NOMO-1 treated with DMSO at 0.1 percent for 48 hours (cell line): Measurements from ENCODE around the gene ZSCAN20.

Source experiments
- DNase-seq: peaks from one replicate; lab custom pipeline; 2025; ENCODE audit not compliant: unreplicated experiment; lab: John Stamatoyannopoulos, UW

Gene ZSCAN20

DNA sequence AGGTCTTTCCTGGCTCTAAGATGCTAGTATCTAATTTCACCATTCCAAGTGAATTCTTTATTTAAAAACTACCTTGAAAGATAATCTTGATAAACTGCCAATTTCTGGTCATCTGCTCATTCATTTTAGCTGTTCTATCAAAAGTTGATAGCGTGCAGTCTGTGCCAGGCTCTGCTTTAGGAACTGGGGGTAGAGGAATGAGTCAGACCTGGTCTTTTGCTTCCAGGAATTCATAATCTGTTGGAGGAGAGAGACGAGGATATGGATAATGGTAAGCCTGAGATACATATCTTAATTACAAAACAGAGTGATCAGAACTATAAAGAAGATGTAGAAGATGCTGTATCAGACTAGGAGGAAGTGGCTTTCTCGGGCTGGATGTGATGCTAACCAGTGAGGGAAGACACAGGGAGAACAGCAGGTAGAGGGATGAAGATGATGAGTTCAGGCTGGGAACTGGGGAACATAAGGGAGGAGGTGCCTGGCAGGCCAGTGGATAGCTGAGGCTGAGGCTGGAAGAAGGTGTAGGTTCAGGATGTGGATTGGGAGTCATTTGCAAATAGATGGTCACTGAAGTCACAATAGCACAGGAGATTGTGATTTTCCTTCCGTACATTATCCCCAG is 29.3 kb upstream of the ZSCAN20 start:
- no peak for DNase-seq

DNA sequence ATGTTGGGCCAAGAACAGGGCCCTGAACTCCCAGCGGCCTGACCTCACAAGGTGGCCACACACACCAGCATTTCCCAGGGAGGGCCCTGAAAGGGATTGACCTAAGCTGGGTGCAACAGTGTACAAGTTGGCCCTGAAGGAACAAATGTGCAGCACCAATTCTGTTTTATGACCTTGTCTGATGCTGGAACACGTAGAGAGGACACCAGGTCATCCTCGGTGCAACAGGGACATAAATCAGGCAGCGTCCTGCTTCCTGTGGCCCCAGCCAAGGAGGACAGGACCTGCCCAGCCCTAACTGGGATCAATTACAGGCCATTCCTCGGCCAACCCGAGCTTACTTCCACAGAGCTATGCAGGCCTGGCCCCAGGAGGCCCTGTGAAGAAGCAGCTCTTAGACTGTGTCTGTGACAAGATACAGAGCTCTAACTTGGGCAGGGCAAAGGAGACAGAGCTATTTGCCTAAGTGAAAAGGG is 28.7 kb upstream of the ZSCAN20 start:
- no peak for DNase-seq

DNA sequence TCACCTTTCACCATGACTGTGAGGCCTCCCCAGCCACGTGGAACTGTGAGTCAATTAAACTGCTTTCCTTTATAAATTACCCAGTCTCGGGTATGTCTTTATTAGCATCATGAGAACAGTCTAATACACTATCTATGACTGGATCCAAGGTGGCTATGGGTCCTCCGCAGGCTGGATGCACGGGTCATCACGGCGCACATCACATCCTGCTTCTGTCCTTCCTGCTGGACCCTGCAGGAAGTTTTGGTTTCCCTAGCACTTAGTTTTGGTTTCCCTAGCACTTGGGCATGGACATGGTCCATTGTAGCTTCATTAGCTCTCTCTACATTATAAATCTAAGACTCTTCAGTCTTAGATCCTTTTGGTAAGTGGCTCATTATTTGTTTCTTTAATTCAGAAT is 27.3 kb upstream of the ZSCAN20 start:
- DNase-seq: no peak

DNA sequence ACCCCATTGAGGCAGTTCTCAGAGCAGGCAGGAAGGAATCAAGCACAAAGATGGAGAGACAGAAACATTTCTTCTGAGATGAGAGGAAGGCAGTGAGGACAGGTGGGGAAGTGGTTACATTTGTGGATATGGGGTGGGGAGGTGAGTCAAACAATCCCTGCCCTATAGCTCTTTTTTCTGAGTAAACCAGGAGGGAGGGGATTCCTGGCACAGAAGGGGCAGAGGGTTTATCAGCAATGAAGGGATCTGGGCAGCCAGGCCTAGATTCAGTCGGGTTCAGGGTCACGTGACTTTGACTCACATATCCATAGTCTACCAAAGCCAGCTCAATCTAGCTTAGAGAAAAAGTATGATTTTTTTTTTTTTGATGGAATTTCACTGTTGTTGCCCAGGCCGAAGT is 25.9 kb upstream of the ZSCAN20 start:
- DNase-seq: no peak

DNA sequence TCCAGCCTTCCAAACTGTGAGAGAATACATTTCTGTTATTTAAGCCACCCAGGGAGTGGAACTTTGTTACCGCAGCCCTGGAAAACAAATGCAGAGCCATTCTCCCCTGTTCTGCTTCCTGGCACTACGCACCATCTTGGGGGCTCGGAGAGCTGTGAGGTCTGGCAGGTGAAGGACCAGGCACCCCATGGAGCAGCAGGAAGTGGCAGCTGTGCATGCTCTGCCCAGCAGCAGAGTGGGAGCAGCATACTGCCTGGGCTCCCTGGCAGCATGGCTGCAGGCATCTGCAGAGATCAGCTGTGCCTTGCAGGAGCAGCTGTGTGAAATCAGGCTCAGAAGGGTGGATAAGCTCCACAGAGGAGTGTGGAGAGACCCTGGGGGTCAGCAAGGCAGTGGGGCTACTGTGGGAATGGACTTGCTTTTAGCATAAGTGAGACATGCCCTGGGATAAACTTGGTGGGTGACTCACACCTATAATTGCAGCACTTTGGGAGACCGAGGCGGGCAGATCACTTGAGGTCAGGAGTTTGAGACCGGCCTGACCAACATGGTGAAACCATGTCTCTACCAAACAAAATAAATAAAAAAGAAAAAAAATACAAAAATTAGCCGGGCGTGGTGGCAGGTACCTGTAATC is 17.7 kb upstream of the ZSCAN20 start:
- DNase-seq: no peak

DNA sequence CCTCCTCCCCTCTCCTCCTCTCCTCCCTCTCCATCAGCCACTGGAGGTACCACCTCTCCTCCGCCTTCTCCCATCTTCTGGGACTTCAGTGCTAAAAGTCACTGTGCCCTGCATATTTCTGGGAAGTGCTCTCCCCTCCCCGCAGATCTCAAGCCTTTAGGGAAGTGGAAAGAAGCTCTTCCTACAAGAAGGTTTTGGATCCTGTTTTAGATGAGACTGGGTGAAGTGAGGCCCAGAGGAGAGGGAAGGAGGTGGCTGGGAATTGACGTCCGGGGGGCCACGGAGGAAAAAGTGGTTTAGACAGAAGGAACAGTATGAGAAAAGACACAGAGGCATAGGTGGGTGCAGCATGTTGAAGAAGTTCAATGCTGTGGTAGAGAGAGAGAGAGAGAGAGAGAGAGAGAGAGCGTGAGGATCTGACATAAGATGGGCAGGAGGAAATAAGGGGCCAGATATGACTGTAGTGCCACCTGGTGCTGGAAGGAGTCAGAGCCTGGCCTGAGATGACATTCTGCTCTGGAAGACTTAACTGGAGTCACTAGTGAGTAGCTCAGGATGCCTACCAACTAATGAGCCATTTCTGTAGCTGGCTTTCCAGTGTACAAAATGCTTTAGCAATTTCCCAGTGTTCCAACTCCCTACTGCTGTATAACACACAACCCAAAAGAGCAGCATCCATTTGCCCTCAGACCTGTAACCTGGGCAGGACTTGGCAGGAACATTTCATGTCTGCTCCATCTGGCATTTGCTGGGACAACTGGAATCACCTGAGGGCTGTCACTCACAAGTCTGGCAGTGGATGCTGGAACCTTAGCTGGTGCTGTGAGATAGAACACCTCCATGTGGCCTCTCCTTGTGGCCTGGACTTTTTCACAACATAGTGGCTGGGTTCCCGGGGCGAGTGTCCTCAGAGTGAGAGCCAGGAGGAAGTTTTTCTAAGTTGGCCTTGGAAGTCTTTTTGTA is 16.6 kb upstream of the ZSCAN20 start:
- peak; percentile 88 for DNase-seq

DNA sequence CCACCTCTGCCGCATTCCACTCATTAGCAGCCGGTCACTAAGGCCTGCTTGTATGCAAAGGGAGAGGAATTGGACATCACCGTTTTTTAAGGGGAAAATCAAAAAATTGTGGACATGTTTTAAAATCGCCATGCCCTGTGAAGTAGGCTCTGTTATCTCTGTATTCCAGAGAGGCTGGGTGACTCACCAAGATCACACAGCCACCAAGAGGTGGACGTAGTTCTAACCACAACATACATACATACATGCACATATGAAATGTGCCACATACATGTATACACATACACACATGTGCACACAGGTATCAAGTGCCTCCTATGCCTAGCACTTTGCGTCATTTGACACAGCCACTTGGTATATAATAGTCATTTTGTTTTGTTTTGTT is 16.0 kb upstream of the ZSCAN20 start:
- no peak for DNase-seq

DNA sequence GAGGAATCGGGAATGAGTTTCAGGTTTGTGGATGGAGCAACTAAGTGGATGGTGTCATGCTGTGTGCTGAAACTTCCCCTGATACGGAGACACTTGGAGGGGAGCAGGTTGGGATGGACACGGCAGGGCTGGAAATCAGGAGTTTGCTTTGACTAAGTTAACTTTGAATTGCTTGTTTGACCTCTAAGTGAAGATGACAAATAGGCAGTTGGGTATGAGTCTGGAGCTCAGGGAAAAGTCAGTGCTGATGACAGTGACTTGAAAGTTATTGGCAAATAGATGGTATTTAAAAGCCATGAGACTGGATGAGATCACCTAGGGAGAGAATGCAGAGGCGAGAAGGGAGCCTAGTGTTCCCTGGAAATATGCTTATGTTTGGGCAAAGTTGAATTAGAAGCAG is 12.8 kb upstream of the ZSCAN20 start:
- DNase-seq: no peak

DNA sequence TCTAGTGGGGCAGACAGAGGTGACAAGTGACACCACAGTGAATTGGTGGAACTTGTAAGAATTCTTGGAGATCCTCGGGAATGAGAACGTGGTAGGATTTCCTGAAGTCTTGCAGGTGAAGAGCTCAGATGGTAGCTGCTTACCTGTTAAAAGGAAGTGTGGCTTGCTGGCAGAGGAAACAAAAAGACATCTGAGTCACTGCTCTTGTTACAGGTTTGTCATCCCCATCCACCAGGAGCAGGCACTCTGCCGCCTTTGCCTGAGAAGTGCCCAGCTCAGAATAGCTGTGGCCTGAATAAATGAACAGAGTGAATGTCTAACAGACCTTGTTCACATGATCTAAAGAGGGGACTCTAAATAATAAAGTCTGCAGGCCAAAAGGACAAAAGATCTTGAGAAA is 12.3 kb upstream of the ZSCAN20 start:
- DNase-seq: no peak

DNA sequence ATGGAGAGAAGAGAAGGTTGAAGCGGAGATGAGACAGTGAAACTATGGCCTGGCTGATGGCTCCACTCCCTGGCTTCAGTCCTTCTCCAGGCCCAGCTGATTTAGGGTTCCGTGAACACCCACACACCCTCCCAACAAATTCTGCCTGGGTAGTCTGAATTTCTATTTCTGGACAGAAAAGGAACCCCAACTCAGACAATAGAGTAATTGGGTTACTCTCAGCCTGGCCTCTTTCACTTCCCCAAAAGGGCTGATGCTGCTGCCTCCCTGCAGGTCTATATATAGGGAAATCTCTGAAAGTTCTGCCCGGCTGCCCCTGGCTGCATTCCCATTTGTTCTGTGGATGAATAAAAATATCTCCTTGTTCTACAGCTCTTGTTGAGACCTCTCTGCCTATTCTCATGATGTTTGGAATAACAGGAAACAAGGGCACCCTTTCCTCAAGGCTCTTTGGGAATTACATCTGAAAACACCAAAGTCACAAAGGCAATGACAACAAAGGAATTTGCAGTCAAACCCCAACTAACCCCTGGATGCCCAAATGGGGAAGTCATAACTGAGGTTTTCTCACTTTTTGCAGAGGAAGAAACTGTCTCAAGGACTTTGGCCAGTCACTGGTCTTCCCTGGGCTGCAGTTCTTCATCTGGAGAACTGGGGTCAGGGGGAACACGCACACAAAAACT is 11.4 kb upstream of the ZSCAN20 start:
- peak; percentile 86 for DNase-seq

DNA sequence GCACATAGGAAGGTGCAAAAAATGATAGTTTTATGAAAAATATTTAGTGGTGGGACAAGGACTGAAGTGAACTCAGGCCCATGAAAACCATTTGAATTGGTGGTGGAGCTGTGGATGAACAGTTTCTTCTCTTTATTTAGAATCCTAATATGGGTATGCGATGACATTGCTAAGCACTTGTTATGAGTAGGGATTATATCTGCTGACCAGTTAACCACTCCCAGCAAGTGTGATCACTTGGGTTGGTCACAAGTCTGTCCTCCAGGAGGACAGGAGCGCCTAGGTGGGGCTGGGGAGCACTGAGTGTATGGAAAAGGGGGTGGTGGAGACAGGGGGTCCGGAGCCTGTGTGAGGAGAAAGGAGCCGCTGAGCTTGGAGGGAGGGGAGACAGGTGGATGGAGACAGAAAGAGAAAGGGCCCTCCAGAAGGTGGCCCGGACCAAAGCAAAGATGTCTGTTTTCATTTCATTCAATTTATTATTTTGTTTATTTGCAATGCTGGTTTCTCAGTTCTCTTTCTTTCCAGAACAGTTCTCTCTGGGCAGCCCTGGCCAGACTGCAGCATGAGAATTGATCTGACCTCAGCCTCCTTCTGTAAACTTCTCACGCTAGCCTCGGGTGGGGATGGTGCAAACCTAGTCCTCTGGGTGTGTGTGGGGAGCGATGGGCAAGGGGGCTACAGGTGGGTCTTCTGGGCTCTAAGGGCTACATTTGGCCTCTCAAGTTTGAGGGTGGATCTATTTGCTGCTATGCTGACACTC is 9.9 kb upstream of the ZSCAN20 start:
- DNase-seq: no peak

DNA sequence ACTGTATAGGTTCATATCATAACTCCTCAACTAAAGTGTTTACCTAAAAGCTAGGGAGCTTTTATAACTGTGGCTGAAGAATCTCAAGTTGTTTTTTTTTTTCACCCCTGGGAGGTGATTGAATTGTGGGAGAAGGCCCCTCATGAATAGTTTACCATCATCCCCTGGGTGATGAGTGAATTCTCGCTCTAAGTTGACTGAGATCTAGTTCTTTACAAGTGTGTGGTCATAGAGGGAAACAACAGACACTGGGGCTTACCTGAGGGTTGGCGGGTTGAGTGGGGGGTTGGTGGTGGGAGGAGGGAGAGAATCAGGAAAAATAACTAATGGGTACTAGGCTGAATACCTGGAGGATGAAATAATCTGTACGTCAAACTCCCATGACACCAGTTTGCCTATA is 7.9 kb upstream of the ZSCAN20 start:
- no peak for DNase-seq

DNA sequence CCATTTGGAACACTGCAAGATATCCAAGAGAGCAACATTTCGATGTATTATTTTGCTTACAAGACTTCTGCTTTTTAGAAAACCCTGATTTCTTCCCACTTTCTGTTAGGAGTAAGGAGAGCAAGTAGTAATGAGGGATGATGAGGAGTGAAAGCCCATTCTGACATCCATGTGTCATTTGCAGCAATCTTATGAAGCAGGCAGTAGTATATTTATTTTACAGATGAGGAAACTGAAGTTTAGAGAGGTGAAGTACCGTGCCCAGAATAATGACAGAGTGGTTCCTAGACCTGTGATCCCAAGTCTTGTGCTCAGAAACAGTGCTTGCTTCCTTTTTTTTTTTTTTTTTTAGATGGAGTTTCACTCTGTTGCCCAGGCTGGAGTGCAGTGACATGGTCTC is 7.1 kb upstream of the ZSCAN20 start:
- no peak for DNase-seq

DNA sequence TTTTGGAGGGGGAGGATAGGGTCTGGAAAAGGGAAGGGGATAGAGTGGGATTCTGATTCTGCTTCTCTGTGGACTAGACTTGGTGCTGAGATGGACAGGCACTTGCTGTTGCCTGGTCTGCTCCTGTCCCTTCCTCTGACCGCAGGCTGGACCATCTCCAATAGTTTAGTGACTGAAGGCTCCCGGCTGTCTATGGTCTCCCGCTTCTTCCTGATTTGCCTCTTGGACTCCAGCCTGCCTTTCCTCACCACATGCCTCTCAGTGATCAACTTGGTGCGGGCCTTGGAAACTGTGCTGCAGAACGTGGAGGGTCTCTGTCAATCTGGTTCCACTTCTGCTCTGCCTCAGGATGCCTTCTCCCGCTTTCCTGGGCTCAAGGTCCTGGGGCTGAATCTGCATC is 6.3 kb upstream of the ZSCAN20 start:
- DNase-seq: no peak

DNA sequence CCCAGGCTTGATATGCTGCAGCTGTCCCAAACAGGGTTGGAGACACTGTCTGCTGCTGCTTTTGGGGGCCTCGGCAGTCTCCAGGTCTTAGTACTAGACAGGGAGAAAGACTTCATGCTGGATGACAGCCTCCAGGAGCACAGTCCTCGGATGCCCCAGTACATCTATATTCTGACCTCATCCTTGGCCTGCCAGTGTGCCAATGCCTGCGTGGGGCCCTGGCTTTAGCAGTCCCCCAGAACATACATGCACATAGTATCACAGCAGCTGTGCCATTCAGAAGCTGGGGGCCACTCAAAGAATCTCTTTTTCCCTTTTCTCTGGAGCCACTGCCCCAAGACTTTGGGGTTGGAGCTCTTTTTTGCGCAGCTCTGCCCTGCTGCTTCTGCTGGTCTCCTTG is 4.4 kb upstream of the ZSCAN20 start:
- DNase-seq: no peak

DNA sequence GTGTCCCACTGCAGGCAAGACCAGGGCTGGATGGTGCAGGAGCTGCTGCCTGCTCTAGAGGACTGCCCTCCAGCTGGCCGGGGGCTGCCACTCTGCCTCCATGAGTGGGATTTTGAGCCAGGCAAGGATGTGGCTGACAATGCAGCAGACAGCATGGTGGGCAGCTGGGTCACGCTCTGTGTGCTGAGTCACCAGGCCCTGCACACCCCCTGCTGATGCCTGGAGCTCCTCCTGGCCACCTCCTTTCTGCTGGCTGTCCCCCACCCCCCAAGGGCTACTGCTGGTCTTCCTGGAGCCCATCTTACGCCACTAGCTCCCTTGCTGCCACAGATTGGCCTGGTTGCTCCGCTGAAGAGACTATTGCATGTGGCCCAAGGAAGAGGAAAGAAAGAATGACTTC is 3.9 kb upstream of the ZSCAN20 start:
- no peak for DNase-seq

DNA sequence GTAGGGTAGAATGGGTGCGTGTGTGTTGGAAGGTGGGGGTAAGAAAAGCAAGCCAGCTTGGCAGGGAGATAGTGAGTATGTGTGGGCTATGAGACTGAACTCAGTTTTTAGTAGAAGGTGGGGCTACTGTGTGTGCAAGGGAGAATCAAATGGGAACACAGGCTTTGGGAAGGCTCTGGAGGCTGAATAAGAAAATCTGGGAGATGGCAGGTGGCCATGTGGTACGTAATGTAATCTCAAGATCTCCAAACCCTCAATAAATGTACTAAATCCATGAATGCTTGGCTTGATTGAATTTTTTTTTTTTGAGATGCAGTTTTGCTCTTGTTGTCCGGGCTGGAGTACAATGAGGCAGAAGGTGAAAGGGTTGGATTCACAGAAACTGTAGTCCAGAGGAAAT is 3.5 kb upstream of the ZSCAN20 start:
- no peak for DNase-seq

DNA sequence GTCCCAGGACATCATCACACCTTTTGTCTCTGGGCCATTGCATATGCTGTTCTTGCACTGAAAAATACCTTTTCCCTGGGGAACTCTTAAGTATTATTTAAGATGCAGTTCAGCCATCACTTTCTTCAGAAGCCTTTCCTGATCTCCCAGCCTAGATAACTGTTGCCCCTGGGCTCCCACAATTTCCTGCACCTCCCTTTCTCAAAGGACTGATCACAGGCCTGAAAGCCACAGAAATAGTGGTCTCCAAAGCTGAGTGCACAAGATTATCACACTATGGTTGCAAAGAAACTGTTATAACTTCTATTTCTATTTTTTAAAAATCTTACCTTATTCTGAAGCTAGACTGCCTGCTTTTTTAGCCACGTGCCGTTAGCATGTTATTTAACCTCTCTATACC is 2.8 kb upstream of the ZSCAN20 start:
- no peak for DNase-seq

DNA sequence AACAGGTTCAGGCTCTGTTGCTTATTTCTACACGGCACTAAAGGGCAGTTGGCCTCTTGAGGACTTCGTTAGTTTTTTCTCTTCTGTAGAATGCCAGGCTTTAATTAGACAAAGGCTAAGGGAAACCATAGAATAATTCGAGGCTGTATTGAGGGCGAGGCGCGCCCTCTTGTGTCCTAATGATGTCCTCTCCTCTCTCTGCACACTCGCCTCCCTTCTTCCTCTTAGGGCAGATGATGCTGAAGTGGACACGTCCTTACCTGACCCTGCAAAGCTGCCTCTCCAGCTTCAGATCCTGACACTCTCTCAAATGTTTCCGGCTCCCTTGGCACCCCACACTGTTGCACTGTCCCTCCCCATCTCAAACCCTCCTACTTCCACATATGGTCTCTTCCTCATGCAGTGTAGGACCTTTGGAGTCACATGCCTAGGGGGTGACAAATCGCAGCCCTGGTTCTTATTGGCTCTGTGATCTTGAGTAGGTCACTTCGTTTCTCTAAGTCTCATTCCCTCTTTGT is 1.9 kb upstream of the ZSCAN20 start:
- DNase-seq: peak; percentile 84

DNA sequence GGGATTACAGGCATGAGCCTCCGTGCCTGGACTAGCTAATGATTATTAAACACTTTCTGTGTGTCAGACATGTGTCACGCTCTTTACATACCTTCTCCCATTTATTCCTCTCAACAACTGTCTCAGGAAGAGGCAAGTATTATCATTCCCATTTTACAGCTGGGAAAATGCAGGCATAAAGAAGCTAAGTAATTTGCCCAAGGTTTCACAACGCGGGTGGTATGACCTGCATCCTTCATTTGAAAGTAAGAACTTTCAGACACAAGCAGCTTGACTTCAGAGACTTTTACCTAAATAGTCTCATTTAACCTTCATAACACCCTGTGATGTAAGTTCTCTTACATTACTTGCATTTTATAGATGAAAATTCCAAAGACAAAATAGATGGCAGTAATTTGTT is 1.0 kb upstream of the ZSCAN20 start:
- DNase-seq: no peak
